Activated naive CD4-positive, alpha-beta T cell treated with anti-CD3 and anti-CD28 coated beads for 36 hours (primary cell): ENCODE results near the gene MT1X. TPM values are rescaled to one million over a fixed set of nuclear protein-coding genes. Genes with fewer than 3 reads are reported as not detected.

ENCODE experiments used
- CTCF ChIA-PET: fragments of 350-600 bp; sonication (Branson Sonifier 250); formaldehyde crosslinking; loops from one replicate; lab custom pipeline; 2021; ENCODE audit warnings: antibody characterized with exemption; lab: Charles Lee
- DNase-seq: peaks from one replicate; pipeline ENCODE4 v3.0.0-alpha.2; 2020
- H3K27ac Mint-ChIP-seq: one replicate; pipeline ENCODE4 v1.8.0; 2021; ENCODE audit warnings: mild to moderate bottlenecking, mixed read lengths
- H3K27me3 Mint-ChIP-seq: one replicate; pipeline ENCODE4 v1.8.0; 2021; ENCODE audit warnings: low read depth, mixed read lengths
- H3K36me3 Mint-ChIP-seq: one replicate; pipeline ENCODE4 v1.8.0; 2021; ENCODE audit warnings: low read depth, mixed read lengths
- H3K4me1 Mint-ChIP-seq: one replicate; pipeline ENCODE4 v1.8.0; 2021; ENCODE audit warnings: low read depth, mixed read lengths
- H3K4me3 Mint-ChIP-seq: one replicate; pipeline ENCODE4 v1.8.0; 2021; ENCODE audit warnings: mild to moderate bottlenecking, moderate library complexity, mixed read lengths
- H3K9me3 Mint-ChIP-seq: one replicate; pipeline ENCODE4 v1.8.0; 2021; ENCODE audit warnings: mixed read lengths
- intact Hi-C: fragments of 100-400 bp; cut with micrococcal nuclease; formaldehyde crosslinking; loops from one replicate; pipeline ENCODE4 v1.15.1; 2023
- total RNA-seq, 2 experiments: library from RNA; stranded (reverse); gene quantifications; one replicate each; pipeline ENCODE4 v1.2.3, GENCODE V29; 2021

MT1X gene
- total RNA-seq, result 10 to 100 TPM; 49.9 to 57.9 TPM

- Mint-ChIP-seq H3K27ac (peak within 1 kb of the TSS; percentile 96), H3K9me3 (peaks cover 3% of the 10 kb centered on the region), H3K36me3 (peaks cover 4% of the 10 kb centered on the region), H3K27me3 (no peaks in the 10 kb centered on the region), H3K4me3 (peak within 1 kb of the TSS; percentile 92), H3K4me1 (peaks cover 19% of the 10 kb centered on the region)
- CTCF ChIA-PET, result interaction anchor here (1.0 to 3.9 kb wide), 4 partner anchors 8 to 106 kb away, joined by 3 to 19 read pairs (median 4); no protein-coding TSS in a partner anchor
- peak; percentile 95 for DNase-seq
- intact Hi-C loops, result loop anchor here (1.0 to 5.0 kb wide), 12 partner anchors 8 to 325 kb away; partner anchors contain the start of genes HERPUD1, MT1E, MT1F and MT1G
Measured at GRCh38 chr16:56681939-56682702, at the start of gene MT1X. MT1X (plus strand) TSS chr16:56682470; CDS start chr16:56682541, 71 bp downstream.

DNA sequence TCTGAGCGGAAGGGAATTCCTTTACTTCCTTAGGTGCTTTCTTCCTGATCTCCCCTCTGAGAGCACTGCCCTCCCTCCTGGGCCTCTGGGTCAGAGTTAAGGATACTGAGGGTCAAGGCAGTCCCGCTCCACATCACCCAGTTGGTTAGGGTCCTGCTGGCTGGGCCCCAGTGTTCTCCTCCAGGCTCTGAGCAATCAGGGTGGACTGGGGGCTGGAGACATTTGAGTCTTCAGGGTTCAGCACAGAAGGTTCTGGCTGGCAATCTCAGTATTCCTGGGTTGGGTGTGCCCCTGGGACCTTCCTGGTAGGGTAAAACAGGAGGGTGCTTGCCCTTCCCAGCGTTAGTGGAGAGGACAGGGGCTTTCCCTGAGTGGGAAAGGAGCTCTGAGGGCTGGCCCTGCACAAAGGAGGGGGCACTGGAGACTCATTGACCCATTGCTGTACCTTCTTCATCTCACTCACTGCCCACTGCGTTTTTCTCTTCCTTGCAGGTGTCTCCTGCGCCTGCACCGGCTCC lies 49.4 kb upstream of the MT1X start:
- DNase-seq, result no peak
- Mint-ChIP-seq H3K27me3 (peaks cover 66% of the 10 kb centered on the region), H3K27ac (no peak overlapping the region), H3K4me3 (peak overlapping the region; percentile 33), H3K9me3 (no peaks in the 10 kb centered on the region), H3K36me3 (no peaks in the 10 kb centered on the region), H3K4me1 (peaks cover 27% of the 10 kb centered on the region)
- CTCF ChIA-PET, result interaction anchor here (0.9 kb wide), 1 partner anchor 29 kb away, joined by 3 read pairs; no protein-coding TSS in a partner anchor
- intact Hi-C loops, result no loop called here

DNA sequence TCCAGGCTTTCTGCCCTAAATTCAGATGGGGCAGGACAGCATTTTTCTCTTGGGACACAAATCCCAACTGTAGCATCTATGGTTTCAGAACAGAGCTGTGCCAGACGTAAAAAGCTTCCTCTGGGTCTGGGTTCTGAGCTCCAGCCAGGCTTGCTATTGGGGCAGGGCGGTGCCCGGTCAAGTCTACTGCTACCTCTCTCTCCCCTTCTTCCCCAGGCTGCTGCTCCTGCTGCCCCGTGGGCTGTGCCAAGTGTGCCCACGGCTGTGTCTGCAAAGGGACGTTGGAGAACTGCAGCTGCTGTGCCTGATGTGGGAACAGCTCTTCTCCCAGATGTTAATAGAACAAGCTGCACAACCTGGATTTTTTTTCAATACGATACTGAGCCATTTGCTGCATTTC lies 48.7 kb upstream of the MT1X start:
- no peaks in the 10 kb centered on the region for H3K36me3 Mint-ChIP-seq
- no peak for DNase-seq
- peaks cover 30% of the 10 kb centered on the region for H3K4me1 Mint-ChIP-seq
- no peak overlapping the region for H3K27ac Mint-ChIP-seq
- H3K9me3 Mint-ChIP-seq, result no peaks in the 10 kb centered on the region
- H3K4me3 Mint-ChIP-seq, result no peak overlapping the region
- H3K27me3 Mint-ChIP-seq, result peaks cover 70% of the 10 kb centered on the region
- intact Hi-C loops, result no loop called here
- CTCF ChIA-PET, result interaction anchor here (0.9 kb wide), 1 partner anchor 29 kb away, joined by 3 read pairs; no protein-coding TSS in a partner anchor

GRCh38 chr16:56634715-56635440 lies 47.4 kb upstream of the MT1X start:
- Mint-ChIP-seq H3K36me3 (no peaks in the 10 kb centered on the region), H3K9me3 (no peaks in the 10 kb centered on the region), H3K4me3 (peak overlapping the region; percentile 58), H3K27me3 (peaks cover 83% of the 10 kb centered on the region), H3K4me1 (peaks cover 32% of the 10 kb centered on the region), H3K27ac (no peak overlapping the region)
- intact Hi-C loops, result no loop called here
- DNase-seq, result no peak
- CTCF ChIA-PET, result interaction anchor here (0.6 kb wide), 1 partner anchor 34 kb away, joined by 3 read pairs; no protein-coding TSS in a partner anchor

DNA sequence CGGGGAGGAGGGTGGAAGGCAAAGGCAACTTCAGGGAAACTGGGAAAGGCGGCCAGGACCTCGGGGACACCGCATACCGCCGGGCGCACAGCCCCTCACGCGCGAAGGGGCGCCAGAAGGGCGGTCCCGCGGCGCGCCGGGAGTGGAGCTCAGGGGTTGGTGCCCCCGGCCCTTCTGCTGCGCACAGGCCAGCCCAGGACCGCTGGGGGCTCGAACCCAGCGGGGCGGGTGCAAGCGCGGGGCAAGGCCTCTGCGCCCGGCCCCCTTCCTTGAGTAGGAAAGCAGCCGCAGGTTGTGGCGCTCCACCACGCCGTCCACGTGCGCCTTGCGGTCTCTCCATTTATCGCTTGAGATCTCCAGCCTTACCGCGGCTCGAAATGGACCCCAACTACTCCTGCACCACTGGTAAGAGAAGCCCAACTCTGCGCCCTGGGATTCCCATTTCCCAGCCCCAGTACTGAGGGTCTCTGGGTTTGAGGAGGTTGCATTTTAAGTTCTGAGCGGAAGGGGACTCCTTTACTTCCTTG lies 46.8 kb upstream of the MT1X start:
- Mint-ChIP-seq H3K4me1 (peaks cover 32% of the 10 kb centered on the region), H3K9me3 (no peaks in the 10 kb centered on the region), H3K27me3 (peaks cover 86% of the 10 kb centered on the region), H3K27ac (no peak overlapping the region), H3K36me3 (no peaks in the 10 kb centered on the region), H3K4me3 (peak overlapping the region; percentile 58)
- DNase-seq, result peak; percentile 31
- CTCF ChIA-PET, result interaction anchor here (1.2 kb wide), 1 partner anchor 73 kb away, joined by 3 read pairs; no protein-coding TSS in a partner anchor
- intact Hi-C loops, result no loop called here

DNA sequence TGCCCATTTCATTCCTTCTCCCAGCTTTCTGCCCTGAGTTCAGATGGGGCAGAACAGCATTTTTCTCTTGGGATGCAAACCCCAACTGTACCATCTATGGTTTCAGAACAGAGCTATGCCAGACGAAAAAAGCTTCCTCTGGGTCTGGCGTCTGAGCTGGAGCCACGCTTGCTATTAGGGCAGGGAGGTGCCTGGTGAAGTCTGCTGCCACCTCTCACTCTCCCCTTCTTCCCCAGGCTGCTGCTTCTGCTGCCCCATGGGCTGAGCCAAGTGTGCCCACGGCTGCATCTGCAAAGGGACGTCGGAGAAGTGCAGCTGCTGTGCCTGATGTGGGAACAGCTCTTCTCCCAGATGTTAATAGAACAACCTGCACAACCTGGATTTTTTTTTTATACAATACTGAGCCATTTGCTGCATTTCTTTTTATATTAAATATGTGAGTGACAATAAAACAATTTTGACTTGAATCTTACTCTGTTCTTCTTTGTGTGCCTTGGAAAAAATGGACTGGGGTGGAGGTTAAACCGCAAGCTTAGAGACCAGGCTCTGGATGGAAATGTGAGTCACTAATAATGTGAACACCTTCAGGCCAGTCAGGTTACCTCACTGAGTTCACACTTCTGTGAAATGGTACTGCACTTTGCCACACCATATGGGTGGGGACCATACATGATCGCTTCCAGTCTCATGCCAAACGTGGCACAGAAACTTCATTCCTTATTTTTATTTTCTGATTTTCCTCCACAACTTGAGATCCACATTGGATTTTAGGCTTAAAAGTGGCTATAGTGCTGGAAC lies 45.5 kb upstream of the MT1X start:
- CTCF ChIA-PET, result interaction anchor here (0.6 to 1.2 kb wide), 4 partner anchors 27 to 857 kb away, joined by 3 to 5 read pairs (median 3); no protein-coding TSS in a partner anchor
- H3K4me1 Mint-ChIP-seq, result peaks cover 30% of the 10 kb centered on the region
- H3K4me3 Mint-ChIP-seq, result no peak overlapping the region
- intact Hi-C loops, result no loop called here
- H3K9me3 Mint-ChIP-seq, result no peaks in the 10 kb centered on the region
- no peaks in the 10 kb centered on the region for H3K36me3 Mint-ChIP-seq
- no peak for DNase-seq
- peaks cover 84% of the 10 kb centered on the region for H3K27me3 Mint-ChIP-seq
- H3K27ac Mint-ChIP-seq, result no peak overlapping the region

DNA sequence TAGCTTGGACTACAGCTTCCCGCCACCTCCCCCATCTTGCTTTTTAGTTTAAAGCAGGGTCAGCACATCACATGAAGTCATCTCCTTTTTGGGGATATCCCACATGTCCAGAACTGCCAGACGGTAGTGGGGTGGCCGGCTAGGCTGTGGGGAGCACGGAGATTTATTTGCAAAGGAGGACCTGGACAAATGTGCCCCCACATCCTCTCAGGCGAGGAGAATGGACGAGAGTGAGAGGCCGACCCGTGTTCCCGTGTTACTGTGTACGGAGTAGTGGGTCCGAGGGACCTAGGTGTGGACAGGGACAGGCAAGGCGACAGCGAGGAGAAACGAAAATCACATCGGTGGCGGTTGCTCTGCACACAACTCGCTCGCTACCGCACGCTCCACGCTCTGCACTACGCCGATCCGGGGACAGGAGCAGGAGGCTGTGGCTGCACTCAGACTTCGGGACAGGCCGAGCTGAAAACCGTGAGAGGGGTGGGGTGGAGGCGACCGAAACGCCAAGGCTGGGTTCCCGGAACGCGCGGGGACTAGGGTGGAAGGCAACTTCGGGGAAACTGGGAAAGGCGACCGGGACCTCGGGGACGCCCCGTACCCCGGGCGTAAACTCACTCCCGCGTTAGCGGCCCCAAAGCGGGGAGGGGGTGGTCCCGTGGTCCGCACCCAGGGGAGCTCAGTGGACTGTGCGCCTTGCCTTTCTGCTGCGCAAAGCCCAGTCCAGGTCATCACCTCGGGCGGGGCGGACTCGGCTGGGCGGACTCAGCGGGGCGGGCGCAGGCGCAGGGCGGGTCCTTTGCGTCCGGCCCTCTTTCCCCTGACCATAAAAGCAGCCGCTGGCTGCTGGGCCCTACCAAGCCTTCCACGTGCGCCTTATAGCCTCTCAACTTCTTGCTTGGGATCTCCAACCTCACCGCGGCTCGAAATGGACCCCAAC lies 44.2 kb upstream of the MT1X start, which contains the start of gene MT1A:
TSS of gene MT1A (plus strand) at position 853 of the 937 bp plus-strand sequence. CDS start at position 926, 73 bp downstream.
- H3K4me1 Mint-ChIP-seq, result peaks cover 29% of the 10 kb centered on the region
- H3K9me3 Mint-ChIP-seq, result no peaks in the 10 kb centered on the region
- DNase-seq, result peak; percentile 35
- peaks cover 79% of the 10 kb centered on the region for H3K27me3 Mint-ChIP-seq
- CTCF ChIA-PET, result no interaction called here
- no peak within 1 kb of the TSS for H3K27ac Mint-ChIP-seq
- intact Hi-C loops, result no loop called here
- H3K4me3 Mint-ChIP-seq, result peak within 1 kb of the TSS; percentile 58
- no peaks in the 10 kb centered on the region for H3K36me3 Mint-ChIP-seq

- CTCF ChIA-PET, result interaction anchor here (1.1 kb wide), 1 partner anchor 38 kb away, joined by 4 read pairs; no protein-coding TSS in a partner anchor
- no peak for DNase-seq
- no peak overlapping the region for H3K27ac Mint-ChIP-seq
- H3K4me3 Mint-ChIP-seq, result no peak overlapping the region
- H3K9me3 Mint-ChIP-seq, result no peaks in the 10 kb centered on the region
- intact Hi-C loops, result no loop called here
- peaks cover 37% of the 10 kb centered on the region for H3K4me1 Mint-ChIP-seq
- peaks cover 70% of the 10 kb centered on the region for H3K27me3 Mint-ChIP-seq
- no peaks in the 10 kb centered on the region for H3K36me3 Mint-ChIP-seq
Measured at GRCh38 chr16:56639045-56639444, 43.2 kb upstream of the MT1X start.

DNA sequence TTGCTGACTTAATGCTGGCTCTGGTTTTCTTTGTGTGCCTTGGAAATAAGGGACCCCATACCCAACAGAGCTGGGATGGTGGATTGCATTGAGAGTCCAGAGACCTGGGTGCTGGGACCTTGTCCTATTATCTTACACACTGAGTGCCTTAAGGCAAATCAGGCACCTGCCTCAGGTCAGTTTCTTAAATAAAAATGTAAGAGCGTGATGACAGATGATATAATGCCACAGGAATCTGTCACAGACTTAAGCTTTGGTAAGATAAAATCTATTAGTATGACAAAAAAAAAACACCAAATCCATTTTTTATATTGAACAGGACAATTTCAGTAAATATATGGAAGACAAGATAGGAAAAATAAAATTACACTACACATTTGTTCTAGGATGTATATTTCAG lies 42.2 kb upstream of the MT1X start:
- Mint-ChIP-seq H3K36me3 (no peaks in the 10 kb centered on the region), H3K9me3 (no peaks in the 10 kb centered on the region), H3K27me3 (peaks cover 60% of the 10 kb centered on the region), H3K4me1 (peaks cover 37% of the 10 kb centered on the region), H3K4me3 (no peak overlapping the region), H3K27ac (no peak overlapping the region)
- no peak for DNase-seq
- intact Hi-C loops, result no loop called here
- CTCF ChIA-PET, result interaction anchor here (1.1 kb wide), 1 partner anchor 39 kb away, joined by 4 read pairs; no protein-coding TSS in a partner anchor

DNA sequence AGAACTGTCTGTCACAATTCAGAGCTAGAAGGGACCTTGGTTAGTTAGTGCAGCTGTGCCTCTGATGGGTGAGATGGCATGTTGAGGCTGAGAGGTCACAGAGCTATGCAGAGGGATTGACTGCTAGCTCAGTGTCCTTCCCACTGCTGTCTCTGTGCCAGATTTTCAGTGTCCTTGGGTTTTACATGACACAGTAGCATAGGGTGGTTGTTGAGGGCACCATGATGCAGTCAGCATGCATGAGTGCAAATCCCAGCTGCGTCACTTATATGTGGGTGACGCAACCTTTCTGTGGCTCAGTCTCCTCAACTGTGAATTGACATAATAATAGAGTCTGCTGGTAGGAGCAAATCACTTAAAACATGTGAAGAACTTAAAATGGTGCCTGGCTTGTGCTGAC lies 41.1 kb upstream of the MT1X start:
- H3K4me1 Mint-ChIP-seq, result peaks cover 30% of the 10 kb centered on the region
- H3K36me3 Mint-ChIP-seq, result no peaks in the 10 kb centered on the region
- DNase-seq, result no peak
- H3K27ac Mint-ChIP-seq, result no peak overlapping the region
- H3K4me3 Mint-ChIP-seq, result no peak overlapping the region
- intact Hi-C loops, result no loop called here
- CTCF ChIA-PET, result no interaction called here
- no peaks in the 10 kb centered on the region for H3K9me3 Mint-ChIP-seq
- H3K27me3 Mint-ChIP-seq, result peaks cover 53% of the 10 kb centered on the region
